GM12878 (cell line): ENCODE measurements around the gene GPN2. TPM values are rescaled to one million over a fixed set of nuclear protein-coding genes. Genes with fewer than 3 reads are reported as not detected.

Experiments used
- ATAC-seq: fragments of 200-7000 bp; cut with Tn5 transposase; 3 replicates; pipeline ENCODE4 v1.9.1; 2020; ENCODE audit warnings: mild to moderate bottlenecking, moderate library complexity
- BruUV-seq: library from RNA; stranded (reverse); fragments of 400-500 nt; replicated peaks from 2 replicates; lab custom pipeline; 2021; lab: Mats Ljungman, UMichigan
- CTCF ChIA-PET: fragments of 300-600 bp; sonication (Branson Sonifier 250); formaldehyde crosslinking; extraction: SDS; loops from one replicate; lab custom pipeline; 2021; ENCODE audit warnings: inconsistent platforms; lab: Yijun Ruan, JAX
- POLR2A ChIA-PET: fragments of 350-600 bp; formaldehyde crosslinking; extraction: SDS; loops from one replicate; lab custom pipeline; 2021; ENCODE audit warnings: inconsistent platforms; lab: Charles Lee
- RAD21 ChIA-PET: fragments of 300-600 bp; sonication (Branson Sonifier 250); formaldehyde crosslinking; loops from one replicate; lab custom pipeline; 2023; ENCODE audit warnings: antibody characterized with exemption; ENCODE audit not compliant: unreplicated experiment; lab: Charles Lee
- SMC1A ChIA-PET: fragments of 300-600 bp; sonication (Branson Sonifier 250); formaldehyde crosslinking; loops from one replicate; lab custom pipeline; 2023; ENCODE audit not compliant: unreplicated experiment, uncharacterized antibody; lab: Charles Lee
- DNase-seq: peaks from one replicate; pipeline ENCODE4 v3.0.0-alpha.2; 2011; ENCODE audit warnings: low read depth, low spot score
- FAIRE-seq: peaks from 3 replicates; lab custom pipeline; 2011; peaks lifted over from hg19 to GRCh38; lab: Jason Lieb, UNC
- H2AFZ ChIP-seq: 2 replicates; pipeline ENCODE4 v1.6.0; 2011; ENCODE audit warnings: low read depth, low read length, control low read depth; ENCODE audit not compliant: control insufficient read depth
- H3K27ac ChIP-seq: 2 replicates; pipeline ENCODE4 v1.5.1; 2011; ENCODE audit warnings: control low read depth; ENCODE audit not compliant: control insufficient read depth, insufficient read depth
- H3K27me3 ChIP-seq, 2 experiments: replicated peaks in 1 of 2; 2 replicates each; pipeline versions ENCODE4 v1.6.0 to v1.6.1; 2011; ENCODE audit warnings: low read length in 1 of 2; ENCODE audit not compliant: control insufficient read depth in 2 of 2, insufficient read depth in 2 of 2
- H3K36me3 ChIP-seq, 2 experiments: 2 replicates each; pipeline ENCODE4 v1.5.1; 2011; ENCODE audit warnings: low read length in 1 of 2; ENCODE audit not compliant: control insufficient read depth in 2 of 2, insufficient read depth in 2 of 2
- H3K4me1 ChIP-seq: 2 replicates; pipeline ENCODE4 v1.6.1; 2011; ENCODE audit warnings: mild to moderate bottlenecking, low read length, moderate library complexity, mixed read lengths; ENCODE audit not compliant: control insufficient read depth, insufficient read depth
- H3K4me2 ChIP-seq: 2 replicates; pipeline ENCODE4 v1.6.0; 2011; ENCODE audit warnings: control low read depth; ENCODE audit not compliant: control insufficient read depth, insufficient read depth
- H3K4me3 ChIP-seq: fragments of 200-600 bp; sonication (generic); 2 replicates; pipeline ENCODE4 v1.5.1; 2016
- H3K79me2 ChIP-seq: 2 replicates; pipeline ENCODE4 v1.6.0; 2011; ENCODE audit warnings: low read length; ENCODE audit not compliant: control insufficient read depth, insufficient read depth
- H3K9ac ChIP-seq: 2 replicates; pipeline ENCODE4 v1.8.0; 2011; ENCODE audit warnings: low read length, control low read depth, mixed read lengths; ENCODE audit not compliant: control insufficient read depth, insufficient read depth
- H3K9me3 ChIP-seq: replicated peaks from 3 replicates; pipeline ENCODE4 v1.5.1; 2011; ENCODE audit warnings: mild to moderate bottlenecking, low read length; ENCODE audit not compliant: control insufficient read depth, insufficient read depth
- H4K20me1 ChIP-seq: 2 replicates; pipeline ENCODE4 v1.6.0; 2011; ENCODE audit not compliant: control insufficient read depth, insufficient read depth
- BRCA1 ChIP-seq: IDR thresholded peaks from 2 replicates; pipeline ENCODE4 v1.6.1; 2011; ENCODE audit warnings: low read depth, low read length, improper control_type of control experiment
- CHD4 ChIP-seq: fragments of 200-600 bp; sonication (generic); IDR thresholded peaks from 2 replicates; pipeline ENCODE4 v1.6.1; 2016; ENCODE audit warnings: mild to moderate bottlenecking
- E2F8 ChIP-seq: fragments of 450-650 bp; IDR thresholded peaks from 2 replicates; pipeline ENCODE4 v1.6.1; 2018; ENCODE audit warnings: mild to moderate bottlenecking, low read depth, moderate library complexity; ENCODE audit not compliant: partially characterized antibody
- ELK1 ChIP-seq: IDR thresholded peaks from 2 replicates; pipeline ENCODE4 v1.6.1; 2012; ENCODE audit warnings: low read depth, low read length, improper control_type of control experiment
- JUNB ChIP-seq: IDR thresholded peaks from 2 replicates; pipeline ENCODE4 v1.6.1; 2016; ENCODE audit warnings: antibody characterized with exemption, mild to moderate bottlenecking
- MXI1 ChIP-seq: fragments of 150-350 bp; IDR thresholded peaks from 2 replicates; pipeline ENCODE4 v1.6.1; 2011; ENCODE audit warnings: low read depth, mild to moderate bottlenecking, inconsistent platforms, low read length, improper control_type of control experiment
- MYB ChIP-seq: fragments of 150-350 bp; IDR thresholded peaks from 2 replicates; pipeline ENCODE4 v1.6.1; 2014; ENCODE audit warnings: mild to moderate bottlenecking, low read depth, low read length, borderline replicate concordance
- USF2 ChIP-seq: IDR thresholded peaks from 2 replicates; pipeline ENCODE4 v1.6.1; 2011; ENCODE audit warnings: low read depth, low read length, improper control_type of control experiment, borderline replicate concordance
- ZNF592 ChIP-seq: fragments of 450-650 bp; IDR thresholded peaks from 2 replicates; pipeline ENCODE4 v1.6.1; 2017; ENCODE audit warnings: mild to moderate bottlenecking, moderate library complexity
- WGBS: methylation state at CpG from one replicate; pipeline ENCODE4 v1.1.6; 2016; ENCODE audit warnings: low lambda C conversion rate; ENCODE audit not compliant: insufficient replicate concordance, insufficient coverage; ENCODE audit errors: missing lambda C conversion rate; 5-methylcytosine and 5-hydroxymethylcytosine counted together
- in situ Hi-C: fragments of 300-500 bp; cut with MboI; formaldehyde crosslinking; loops from 9 replicates; pipeline ENCODE4 v1.14.3; 2018; ENCODE audit warnings: mixed read lengths
- intact Hi-C: fragments of 100-400 bp; cut with micrococcal nuclease; formaldehyde crosslinking; loops from one replicate; pipeline ENCODE4 v1.14.2; 2022; ENCODE audit not compliant: unreplicated experiment
- polyA plus RNA-seq, 11 experiments: library from polyadenylated mRNA; depleted of rRNA in 4 of 11; unstranded in 6 of 11; stranded (reverse) in 5 of 11; fragments of >200 nt; fragmentation: Nextera tagmentation in 4 of 11; fragmentation: Illumina TruSeq in 1 of 11; extraction: Ambion mirVana in 4 of 11; extraction: Trizol in 1 of 11; gene quantifications; 1 replicate in 1 of 11; 2 replicates in 10 of 11; pipeline versions ENCODE4 v1.2.1 to v1.2.3, GENCODE V29; 2011 to 2016; ENCODE audit warnings: inconsistent platforms in 2 of 11, missing spikeins in 2 of 11, low read depth in 1 of 11
- total RNA-seq, 4 experiments: library from RNA; depleted of rRNA in 3 of 4; stranded (reverse); fragments of >200 nt in 3 of 4; fragmentation: Illumina TruSeq in 1 of 4; extraction: Trizol in 1 of 4; gene quantifications; 2 replicates each; pipeline versions ENCODE4 v1.2.1 to v1.2.3, GENCODE V29; 2013 to 2021

Gene GPN2
- total and polyA plus RNA-seq, 10 of the 15 experiments (the other 5 are each of a cell fraction or from before 2014, with no cell fraction given), result 8.3 to 61.4 (median 23.3) TPM

- Histone ChIP-seq H3K9me3 (no peaks in the 10 kb centered on the region), H3K4me3 (no peak overlapping the region), H3K27ac (no peak overlapping the region), H3K27me3 (no peaks in the 10 kb centered on the region), H4K20me1 (no peaks in the 10 kb centered on the region), H3K36me3 (peaks cover 15 to 34% of the 10 kb centered on the region in 2 experiments), H3K4me1 (no peaks in the 10 kb centered on the region), H3K9ac (no peak overlapping the region), H3K79me2 (no peaks in the 10 kb centered on the region), H3K4me2 (no peak overlapping the region), H2AFZ (no peak overlapping the region)
- in situ Hi-C loops (loop anchor here (5.0 kb wide), 2 partner anchors 67 to 272 kb away; no protein-coding TSS in a partner anchor), intact Hi-C loops (loop anchor here (5.0 kb wide), 1 partner anchor 87 kb away; no protein-coding TSS in a partner anchor)
- DNase-seq, result no peak
- CTCF ChIA-PET, result interaction anchor here (0.9 to 3.3 kb wide), 6 partner anchors 14 to 280 kb away, joined by 3 to 18 read pairs (median 7); no protein-coding TSS in a partner anchor
- FAIRE-seq, result no peak
- BruUV-seq, result no TSS peak
- POLR2A ChIA-PET, result no interaction called here
- WGBS, result 95% methylated on average over 4 of the region's 4 CpGs
- TF ChIP-seq E2F8, result no peak
- TF ChIP-seq MYB, result no peak
- TF ChIP-seq JUNB, result no peak
- no peak for TF ChIP-seq ELK1
- no peak for TF ChIP-seq ZNF592
- no peak for TF ChIP-seq BRCA1
- TF ChIP-seq USF2, result no peak
- TF ChIP-seq CHD4, result no peak
- no peak for TF ChIP-seq MXI1
- RAD21 ChIA-PET, result interaction anchor here (1.7 to 2.9 kb wide), 2 partner anchors 14 to 90 kb away, joined by 5 to 13 read pairs; no protein-coding TSS in a partner anchor
- SMC1A ChIA-PET, result interaction anchor here (3.4 kb wide), 1 partner anchor 90 kb away, joined by 19 read pairs; no protein-coding TSS in a partner anchor
- no peak for ATAC-seq
These were observed 10.3 kb downstream of the GPN2 start for GRCh38 chr1:26879793-26880192.
